ENCODE results near the gene TMEM79. TPM values are rescaled to one million over a fixed set of nuclear protein-coding genes. Genes with fewer than 3 reads are reported as not detected.

TMEM79 gene
- total and polyA plus RNA-seq, 5 experiments from 2014 or later, result 2.5 to 15.6 (median 9.6) TPM

GRCh38 chr1:156268336-156268735 lies 15.8 kb upstream of the TMEM79 start:
- peaks cover 0 to 9% (median 0%) of the 10 kb centered on the region in 4 donors for H3K4me1 Mint-ChIP-seq
- ATAC-seq, result no peak
- POLR2A ChIA-PET, result interaction anchor here (0.7 kb wide), 1 partner anchor 11 kb away, joined by 3 read pairs; no protein-coding TSS in a partner anchor
- H3K36me3 Mint-ChIP-seq, result peaks cover 0 to 96% (median 41%) of the 10 kb centered on the region in 3 donors
- no peaks in the 10 kb centered on the region for H3K9me3 Mint-ChIP-seq
- H3K27ac Mint-ChIP-seq, result peak overlapping the region in 1 of 10 donors; percentile 34
- H3K27me3 Mint-ChIP-seq, result no peaks in the 10 kb centered on the region
- H3K4me3 Mint-ChIP-seq, result no peak overlapping the region
- DNase-seq, result no peak

DNA sequence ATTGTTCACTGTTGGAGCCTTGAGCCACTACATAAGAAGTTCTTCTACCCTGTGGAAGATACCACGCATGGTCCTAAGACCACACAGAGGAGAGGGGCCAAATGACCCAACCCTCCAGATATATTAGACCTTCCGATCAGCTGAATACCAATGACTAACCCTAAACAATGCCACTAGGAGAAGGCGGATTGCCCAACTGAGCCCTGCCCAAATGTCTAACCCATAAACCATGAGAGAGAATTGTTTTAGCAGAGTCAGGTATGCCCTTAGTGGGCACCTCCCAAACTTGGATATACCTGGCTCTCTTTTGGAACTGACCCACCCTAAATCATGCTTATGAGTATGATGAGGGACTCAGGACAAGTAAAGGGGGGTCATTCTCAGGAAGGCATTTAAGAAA lies 13.8 kb upstream of the TMEM79 start:
- no peak overlapping the region for H3K4me3 Mint-ChIP-seq
- peaks cover 0 to 97% (median 45%) of the 10 kb centered on the region in 3 donors for H3K36me3 Mint-ChIP-seq
- DNase-seq (peak in 1 of 10 donors; percentile 9), ATAC-seq (no peak)
- H3K27ac Mint-ChIP-seq, result peak overlapping the region in 1 of 10 donors; percentile 47
- no peaks in the 10 kb centered on the region for H3K27me3 Mint-ChIP-seq
- POLR2A ChIA-PET, result no interaction called here
- H3K4me1 Mint-ChIP-seq, result peaks cover 0 to 5% (median 0%) of the 10 kb centered on the region in 4 donors
- H3K9me3 Mint-ChIP-seq, result no peaks in the 10 kb centered on the region

DNA sequence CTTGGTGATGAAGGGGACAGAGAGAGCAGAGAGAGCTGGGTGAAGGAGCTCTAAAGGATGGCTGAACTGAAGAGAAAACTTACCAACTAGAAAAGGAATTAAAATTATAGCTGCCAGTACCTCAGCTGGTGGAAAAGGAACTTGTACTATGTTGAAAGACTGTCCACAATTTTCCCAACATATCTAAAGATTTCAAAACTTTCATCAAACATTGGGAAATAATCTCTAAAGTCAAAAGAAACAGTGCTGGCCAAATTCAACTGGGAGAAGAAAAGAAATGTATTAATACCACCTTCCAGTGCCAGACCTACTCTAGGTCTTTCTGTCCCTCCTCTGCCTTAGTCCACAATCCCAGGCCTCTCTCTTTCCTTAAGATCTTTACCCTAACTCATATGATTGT lies 7.6 kb upstream of the TMEM79 start:
- POLR2A ChIA-PET, result interaction anchor here (1.0 kb wide), 1 partner anchor 11 kb away, joined by 6 read pairs; no protein-coding TSS in a partner anchor
- no peaks in the 10 kb centered on the region for H3K27me3 Mint-ChIP-seq

GRCh38 chr1:156276966-156277381 lies 7.2 kb upstream of the TMEM79 start:
- peaks cover 0 to 69% (median 23%) of the 10 kb centered on the region in 3 donors for H3K36me3 Mint-ChIP-seq
- no peak overlapping the region for H3K4me3 Mint-ChIP-seq
- H3K9me3 Mint-ChIP-seq, result no peaks in the 10 kb centered on the region
- no peaks in the 10 kb centered on the region for H3K27me3 Mint-ChIP-seq
- DNase-seq (peak in 1 of 10 donors; percentile 10), ATAC-seq (no peak)
- POLR2A ChIA-PET, result interaction anchor here (1.0 kb wide), 1 partner anchor 10 kb away, joined by 6 read pairs; no protein-coding TSS in a partner anchor
- no peak overlapping the region for H3K27ac Mint-ChIP-seq
- peaks cover 10 to 34% (median 21%) of the 10 kb centered on the region in 4 donors for H3K4me1 Mint-ChIP-seq

More for the DNA sequence above, 7.6 kb upstream of the TMEM79 start:
- no peak overlapping the region for H3K4me3 Mint-ChIP-seq
- no peak for ATAC-seq
- no peak overlapping the region for H3K27ac Mint-ChIP-seq
- H3K36me3 Mint-ChIP-seq, result peaks cover 0 to 74% (median 23%) of the 10 kb centered on the region in 3 donors
- H3K9me3 Mint-ChIP-seq, result no peaks in the 10 kb centered on the region
- peaks cover 8 to 29% (median 17%) of the 10 kb centered on the region in 4 donors for H3K4me1 Mint-ChIP-seq
- no peak for DNase-seq

- H3K27ac Mint-ChIP-seq, result peak overlapping the region in 3 of 10 donors; percentile 12 to 50 (median 25)
- POLR2A ChIA-PET, result interaction anchor here (0.5 to 0.6 kb wide), 2 partner anchors 132 to 947 kb away, joined by 3 to 4 read pairs; no protein-coding TSS in a partner anchor
- peaks cover 26 to 56% (median 47%) of the 10 kb centered on the region in 4 donors for H3K4me1 Mint-ChIP-seq
- no peaks in the 10 kb centered on the region for H3K27me3 Mint-ChIP-seq
- ATAC-seq (no peak), DNase-seq (no peak)
- peak overlapping the region in 4 of 10 donors; percentile 1 to 51 (median 30) for H3K4me3 Mint-ChIP-seq
- peaks cover 0 to 41% (median 8%) of the 10 kb centered on the region in 3 donors for H3K36me3 Mint-ChIP-seq
- no peaks in the 10 kb centered on the region for H3K9me3 Mint-ChIP-seq
Observed at GRCh38 chr1:156279837-156280236, 4.3 kb upstream of the TMEM79 start.

GRCh38 chr1:156281281-156281680 lies 2.8 kb upstream of the TMEM79 start:
- Mint-ChIP-seq H3K36me3 (peaks cover 0 to 27% (median 3%) of the 10 kb centered on the region in 3 donors), H3K27ac (peak overlapping the region; percentile 82 to 98 (median 94)), H3K4me3 (peak overlapping the region; percentile 93 to 100 (median 97)), H3K27me3 (no peaks in the 10 kb centered on the region), H3K9me3 (no peaks in the 10 kb centered on the region), H3K4me1 (peaks cover 27 to 56% (median 48%) of the 10 kb centered on the region in 4 donors)
- ATAC-seq, result peak in 1 of 2 donors; percentile 21
- peak in 4 of 10 donors; percentile 11 to 33 (median 16) for DNase-seq
- POLR2A ChIA-PET, result interaction anchor here (1.0 to 1.5 kb wide), 2 partner anchors 68 to 133 kb away, joined by 3 to 4 read pairs; partner anchors contain the start of gene PMF1

DNA sequence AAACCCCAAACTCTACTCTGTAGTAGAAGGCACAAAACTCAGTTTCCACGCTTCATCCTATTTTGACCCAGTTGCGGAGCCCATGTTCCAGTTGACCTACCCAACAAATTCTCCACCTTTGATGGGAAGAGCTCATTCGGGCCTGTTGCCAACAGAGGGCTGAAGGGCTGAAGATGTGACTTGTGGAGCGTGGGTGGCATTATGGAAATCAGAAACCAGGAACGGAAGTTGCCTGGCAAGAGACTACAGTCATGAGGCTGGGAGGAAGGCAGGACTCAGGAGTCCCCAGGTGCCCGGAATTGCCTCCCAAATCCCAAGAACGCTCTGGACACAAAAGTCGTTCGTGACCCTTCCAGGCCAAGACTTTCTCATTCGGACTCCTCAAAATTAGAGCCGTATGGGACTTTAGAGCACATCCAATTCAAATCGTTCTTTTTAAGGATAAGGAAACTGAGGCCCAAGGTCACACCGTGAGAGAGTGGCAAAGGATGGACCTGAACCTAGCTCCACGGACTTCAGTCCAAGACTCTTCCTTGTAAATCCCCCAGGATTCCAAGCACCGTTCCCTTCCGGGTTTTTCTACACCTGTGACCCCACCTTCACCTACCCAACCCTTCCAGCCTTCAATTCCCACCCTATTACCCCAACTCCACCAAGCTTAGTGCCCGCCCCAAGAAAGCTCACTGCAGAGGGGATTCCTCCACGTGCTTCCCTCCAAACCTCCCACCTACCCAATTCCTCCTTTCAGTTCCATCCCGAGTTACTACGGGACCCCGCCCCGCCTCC lies 2.2 kb upstream of the TMEM79 start:
- DNase-seq, result peak in 3 of 10 donors; percentile 11 to 53 (median 13)
- Mint-ChIP-seq H3K27ac (peak overlapping the region; percentile 82 to 98 (median 94)), H3K4me3 (peak overlapping the region; percentile 93 to 100 (median 97)), H3K27me3 (no peaks in the 10 kb centered on the region), H3K9me3 (no peaks in the 10 kb centered on the region), H3K4me1 (peaks cover 28 to 54% (median 48%) of the 10 kb centered on the region in 4 donors), H3K36me3 (peaks cover 0 to 22% (median 3%) of the 10 kb centered on the region in 3 donors)
- POLR2A ChIA-PET, result interaction anchor here (0.6 to 3.2 kb wide), 18 partner anchors 10 to 1008 kb away, joined by 3 to 21 read pairs (median 4); partner anchors contain the start of genes CCT3, CLK2, GLMP and MEF2D
- no peak for ATAC-seq

DNA sequence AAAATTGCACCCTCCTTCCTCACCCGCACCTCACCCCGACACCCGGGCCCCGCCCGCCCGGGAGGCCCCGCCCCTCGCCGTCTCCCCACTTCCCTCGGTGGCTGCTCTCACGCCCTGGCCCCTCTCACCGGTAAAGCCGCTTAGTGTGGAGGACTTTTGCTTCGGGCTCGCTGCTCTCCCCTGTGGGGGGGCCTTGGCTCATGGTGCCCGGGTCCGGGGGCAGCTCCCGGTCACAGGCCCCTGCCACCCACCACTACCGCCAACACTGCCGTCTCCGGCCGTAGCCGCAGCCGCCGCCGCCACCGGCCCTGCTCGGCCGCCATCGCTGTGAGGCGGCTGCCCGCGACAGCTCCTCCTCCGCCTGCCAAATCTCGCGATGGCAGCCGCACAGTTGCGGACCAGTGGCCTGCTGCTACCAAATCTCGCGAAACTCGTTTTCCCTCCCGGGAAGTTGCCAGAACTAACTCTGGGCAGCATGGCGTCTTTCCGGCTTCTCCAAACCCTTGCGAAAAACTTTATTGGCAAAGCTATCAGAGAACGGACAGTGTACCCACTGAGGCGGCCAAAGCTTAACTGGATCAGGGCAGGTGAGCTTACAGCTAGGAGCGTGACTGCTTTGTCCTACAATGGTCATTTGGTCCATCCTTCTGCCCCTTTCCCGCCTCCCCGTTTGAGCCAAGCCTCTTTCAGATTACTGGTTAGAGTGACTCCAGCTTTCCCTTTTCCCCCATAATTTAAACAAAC lies 1.5 kb upstream of the TMEM79 start, which contains the start of gene SMG5:
Gene SMG5, minus strand, starts transcription at position 347 of the 744 bp plus-strand sequence. Its CDS starts 145 bp downstream, at position 202.
- Mint-ChIP-seq H3K4me1 (peaks cover 28 to 50% (median 47%) of the 10 kb centered on the region in 4 donors), H3K27ac (peak within 1 kb of the TSS; percentile 92 to 98 (median 96)), H3K36me3 (peaks cover 0 to 15% (median 3%) of the 10 kb centered on the region in 3 donors), H3K4me3 (peak within 1 kb of the TSS; percentile 93 to 100 (median 97)), H3K9me3 (no peaks in the 10 kb centered on the region), H3K27me3 (no peaks in the 10 kb centered on the region)
- DNase-seq (peak; percentile 91 to 98 (median 96)), ATAC-seq (peak; percentile 94 to 95)
- POLR2A ChIA-PET, result interaction anchor here (0.6 to 3.2 kb wide), 21 partner anchors 9 to 1009 kb away, joined by 3 to 21 read pairs (median 4); partner anchors contain the start of genes CCT3, CLK2, GLMP and MEF2D

DNA sequence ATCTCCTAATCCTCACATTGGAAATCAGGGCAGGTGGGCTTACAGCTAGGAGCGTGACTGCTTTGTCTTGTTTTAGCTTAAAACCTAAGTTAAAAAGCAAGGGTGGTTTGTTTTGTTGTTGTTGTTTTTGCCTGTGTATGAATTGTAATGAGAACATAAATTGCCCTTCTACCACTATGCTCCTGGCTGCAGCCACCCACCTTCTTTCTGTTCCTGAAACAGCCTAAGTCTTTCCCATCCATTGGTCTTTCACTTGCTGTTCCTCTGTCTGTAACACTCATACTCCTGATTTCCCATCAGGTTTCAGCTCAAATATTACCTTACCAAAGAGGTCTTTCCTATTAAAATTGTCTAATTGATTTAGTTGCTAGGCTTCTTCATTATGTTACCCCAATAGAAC lies 604 bp upstream of the TMEM79 start:
- Mint-ChIP-seq H3K4me3 (peak overlapping the region; percentile 93 to 100 (median 97)), H3K36me3 (peaks cover 0 to 6% (median 0%) of the 10 kb centered on the region in 3 donors), H3K27ac (peak overlapping the region; percentile 10 to 98 (median 96)), H3K9me3 (no peaks in the 10 kb centered on the region), H3K4me1 (peaks cover 28 to 50% (median 45%) of the 10 kb centered on the region in 4 donors), H3K27me3 (no peaks in the 10 kb centered on the region)
- POLR2A ChIA-PET, result interaction anchor here (0.6 to 3.2 kb wide), 15 partner anchors 8 to 484 kb away, joined by 3 to 21 read pairs (median 4); partner anchors contain the start of genes CCT3, GLMP, MEF2D and PMF1
- ATAC-seq (no peak), DNase-seq (no peak)

DNA sequence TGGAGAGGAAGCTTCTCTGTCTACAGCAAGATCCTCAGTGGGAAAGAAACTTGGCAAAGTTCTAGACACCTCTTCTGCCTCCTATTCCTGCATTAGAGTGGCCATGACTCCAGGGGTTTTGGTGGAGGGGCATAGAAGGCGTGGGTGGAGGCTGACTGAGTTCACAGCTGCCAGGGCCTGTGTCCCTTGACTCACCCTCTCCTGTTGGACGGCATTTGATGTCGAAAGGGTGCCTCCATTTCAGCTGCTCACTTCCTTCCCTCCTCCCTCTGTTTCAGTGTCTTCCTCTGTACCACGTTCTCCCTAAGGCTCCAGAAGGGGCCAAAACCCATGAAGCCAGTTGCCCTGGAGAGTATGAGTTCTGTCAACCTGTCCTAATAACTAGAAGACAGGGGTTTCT lies 632 bp downstream of the TMEM79 start:
- ATAC-seq (no peak), DNase-seq (no peak)
- POLR2A ChIA-PET, result interaction anchor here (1.0 to 3.2 kb wide), 2 partner anchors 10 to 14 kb away, joined by 3 to 21 read pairs; partner anchors contain the start of gene GLMP
- peak overlapping the region in 1 of 10 donors; percentile 31 for H3K27ac Mint-ChIP-seq
- peaks cover 0 to 9% (median 0%) of the 10 kb centered on the region in 3 donors for H3K36me3 Mint-ChIP-seq
- no peaks in the 10 kb centered on the region for H3K27me3 Mint-ChIP-seq
- no peaks in the 10 kb centered on the region for H3K9me3 Mint-ChIP-seq
- peak overlapping the region in 5 of 10 donors; percentile 22 to 58 (median 39) for H3K4me3 Mint-ChIP-seq
- H3K4me1 Mint-ChIP-seq, result peaks cover 28 to 49% (median 44%) of the 10 kb centered on the region in 4 donors

- Mint-ChIP-seq H3K9me3 (no peaks in the 10 kb centered on the region), H3K36me3 (peaks cover 0 to 14% (median 0%) of the 10 kb centered on the region in 3 donors), H3K27me3 (no peaks in the 10 kb centered on the region), H3K4me3 (no peak overlapping the region), H3K4me1 (peaks cover 28 to 43% (median 39%) of the 10 kb centered on the region in 4 donors), H3K27ac (no peak overlapping the region)
- DNase-seq (no peak), ATAC-seq (no peak)
- POLR2A ChIA-PET, result no interaction called here
Observed at GRCh38 chr1:156285437-156285836, 1.3 kb downstream of the TMEM79 start.
